Neutrophil (primary cell): ENCODE data around the gene XYLT1.

ENCODE experiments used
- H3K27ac ChIP-seq: fragments of 200-600 bp; sonication (generic); 2 replicates; pipeline ENCODE4 v1.5.1; 2016; ENCODE audit warnings: mild to moderate bottlenecking, moderate library complexity
- H3K27me3 ChIP-seq: fragments of 200-600 bp; sonication (generic); 2 replicates; pipeline ENCODE4 v1.6.0; 2016; ENCODE audit warnings: mild to moderate bottlenecking
- H3K36me3 ChIP-seq: fragments of 200-600 bp; sonication (generic); 2 replicates; pipeline ENCODE4 v1.5.1; 2017
- H3K4me1 ChIP-seq, 2 experiments: fragments of 200-600 bp in 1 of 2; sonication (generic) in 1 of 2; 1 replicate in 1 of 2; 2 replicates in 1 of 2; pipeline versions ENCODE4 v1.5.1 to v1.6.1; 2013 to 2016; ENCODE audit warnings: low read depth in 1 of 2, low read length in 1 of 2, mild to moderate bottlenecking in 1 of 2, moderate library complexity in 1 of 2; ENCODE audit not compliant: control insufficient read depth in 1 of 2, insufficient read depth in 1 of 2
- H3K4me3 ChIP-seq, 2 experiments: fragments of 200-600 bp in 1 of 2; sonication (generic) in 1 of 2; 1 replicate in 1 of 2; 2 replicates in 1 of 2; pipeline ENCODE4 v1.5.1; 2013 to 2016; ENCODE audit warnings: low read depth in 1 of 2, low read length in 1 of 2, mild to moderate bottlenecking in 1 of 2, moderate library complexity in 1 of 2
- H3K9me3 ChIP-seq: fragments of 200-600 bp; sonication (generic); 2 replicates; pipeline ENCODE4 v1.5.1; 2016
- CTCF ChIP-seq: fragments of 200-600 bp; sonication (generic); IDR thresholded peaks from 2 replicates; pipeline ENCODE4 v1.5.1; 2016; ENCODE audit warnings: antibody characterized with exemption

The XYLT1 gene

GRCh38 chr16:17109413-17109812, 361.3 kb downstream of the XYLT1 start:
- H3K27me3 ChIP-seq, result no peaks in the 10 kb centered on the region
- H3K36me3 ChIP-seq, result peaks cover 56% of the 10 kb centered on the region
- H3K4me1 ChIP-seq, result no peaks in the 10 kb centered on the region
- H3K27ac ChIP-seq, result no peak overlapping the region
- no peak for TF ChIP-seq CTCF
- H3K9me3 ChIP-seq, result no peaks in the 10 kb centered on the region
- no peak overlapping the region for H3K4me3 ChIP-seq

- H3K9me3 ChIP-seq, result no peaks in the 10 kb centered on the region
- no peak for TF ChIP-seq CTCF
- peaks cover 48% of the 10 kb centered on the region for H3K36me3 ChIP-seq
- no peaks in the 10 kb centered on the region for H3K27me3 ChIP-seq
- H3K27ac ChIP-seq, result no peak overlapping the region
- H3K4me3 ChIP-seq, result no peak overlapping the region
- no peaks in the 10 kb centered on the region for H3K4me1 ChIP-seq
Observed at GRCh38 chr16:17108596-17108995, 362.2 kb downstream of the XYLT1 start.

- no peaks in the 10 kb centered on the region for H3K4me1 ChIP-seq
- H3K36me3 ChIP-seq, result peaks cover 39% of the 10 kb centered on the region
- no peak for TF ChIP-seq CTCF
- H3K27ac ChIP-seq, result no peak overlapping the region
- H3K9me3 ChIP-seq, result no peaks in the 10 kb centered on the region
- H3K4me3 ChIP-seq, result no peak overlapping the region
- H3K27me3 ChIP-seq, result no peaks in the 10 kb centered on the region
Observed at GRCh38 chr16:17107450-17107849, 363.3 kb downstream of the XYLT1 start.

- no peak for TF ChIP-seq CTCF
- Histone ChIP-seq H3K36me3 (peaks cover 38% of the 10 kb centered on the region), H3K27ac (no peak overlapping the region), H3K4me3 (no peak overlapping the region), H3K9me3 (no peaks in the 10 kb centered on the region), H3K4me1 (no peaks in the 10 kb centered on the region), H3K27me3 (no peaks in the 10 kb centered on the region)
Observed at GRCh38 chr16:17106243-17106791, 364.4 kb downstream of the XYLT1 start.

GRCh38 chr16:17105239-17105797, 365.4 kb downstream of the XYLT1 start:
- Histone ChIP-seq H3K9me3 (no peaks in the 10 kb centered on the region), H3K36me3 (peaks cover 33% of the 10 kb centered on the region), H3K4me1 (no peaks in the 10 kb centered on the region), H3K27me3 (no peaks in the 10 kb centered on the region), H3K27ac (no peak overlapping the region), H3K4me3 (no peak overlapping the region)
- no peak for TF ChIP-seq CTCF

GRCh38 chr16:17104654-17105053, 366.1 kb downstream of the XYLT1 start:
- no peak for TF ChIP-seq CTCF
- no peak overlapping the region for H3K27ac ChIP-seq
- no peaks in the 10 kb centered on the region for H3K9me3 ChIP-seq
- peaks cover 27% of the 10 kb centered on the region for H3K36me3 ChIP-seq
- no peak overlapping the region for H3K4me3 ChIP-seq
- no peaks in the 10 kb centered on the region for H3K4me1 ChIP-seq
- no peaks in the 10 kb centered on the region for H3K27me3 ChIP-seq
